Smooth muscle cell (in vitro differentiated cells): ENCODE measurements around the gene DDX42. TPM values are rescaled to one million over a fixed set of nuclear protein-coding genes. Genes with fewer than 3 reads are reported as not detected.

Source experiments
- DNase-seq: peaks from one replicate; lab custom pipeline; 2025; ENCODE audit not compliant: unreplicated experiment; lab: John Stamatoyannopoulos, UW
- H2AFZ ChIP-seq: fragments of 200-600 bp; sonication (generic); 2 replicates; pipeline ENCODE4 v1.6.0; 2016; ENCODE audit warnings: antibody characterized with exemption, low read depth, mild to moderate bottlenecking
- H3F3A ChIP-seq: fragments of 200-600 bp; sonication (generic); 2 replicates; pipeline ENCODE4 v1.6.0; 2017; ENCODE audit warnings: antibody characterized with exemption, low read depth
- H3K27ac ChIP-seq: fragments of 200-600 bp; sonication (generic); 2 replicates; pipeline ENCODE4 v1.5.1; 2016; ENCODE audit warnings: low read depth, mild to moderate bottlenecking
- H3K27me3 ChIP-seq: fragments of 200-600 bp; sonication (generic); 2 replicates; pipeline ENCODE4 v1.6.1; 2016; ENCODE audit warnings: low read depth, mild to moderate bottlenecking
- H3K36me3 ChIP-seq: fragments of 200-600 bp; sonication (generic); 2 replicates; pipeline ENCODE4 v1.5.1; 2016; ENCODE audit warnings: low read depth
- H3K4me1 ChIP-seq: fragments of 200-600 bp; sonication (generic); 2 replicates; pipeline ENCODE4 v1.5.1; 2016; ENCODE audit warnings: low read depth
- H3K4me2 ChIP-seq: fragments of 200-600 bp; sonication (generic); 2 replicates; pipeline ENCODE4 v1.6.0; 2016; ENCODE audit warnings: mild to moderate bottlenecking
- H3K4me3 ChIP-seq: fragments of 200-600 bp; sonication (generic); 2 replicates; pipeline ENCODE4 v1.5.1; 2016; ENCODE audit warnings: mild to moderate bottlenecking
- H3K79me2 ChIP-seq: fragments of 200-600 bp; sonication (generic); 2 replicates; pipeline ENCODE4 v1.6.0; 2016; ENCODE audit warnings: low read depth, mild to moderate bottlenecking
- H3K9ac ChIP-seq: fragments of 200-600 bp; sonication (generic); 2 replicates; pipeline ENCODE4 v1.6.0; 2016; ENCODE audit warnings: low read depth
- H3K9me3 ChIP-seq: fragments of 200-600 bp; sonication (generic); replicated peaks from 2 replicates; pipeline ENCODE4 v1.5.1; 2016; ENCODE audit warnings: low read depth
- H4K20me1 ChIP-seq: fragments of 200-600 bp; sonication (generic); 2 replicates; pipeline ENCODE4 v1.6.0; 2016; ENCODE audit warnings: low read depth
- CTCF ChIP-seq: fragments of 200-600 bp; sonication (generic); IDR thresholded peaks from 2 replicates; pipeline ENCODE4 v1.5.1; 2017; ENCODE audit warnings: borderline replicate concordance, mild to moderate bottlenecking, antibody characterized with exemption; ENCODE audit not compliant: insufficient read depth, poor library complexity, severe bottlenecking
- WGBS: methylation state at CpG from one replicate; pipeline ENCODE4 v1.1.7; 2016; ENCODE audit warnings: low lambda C conversion rate; 5-methylcytosine and 5-hydroxymethylcytosine counted together
- polyA plus RNA-seq: library from polyadenylated mRNA; unstranded; fragments of >200 nt; fragmentation: Nextera tagmentation; extraction: Ambion mirVana; gene quantifications from 2 replicates; pipeline ENCODE4 v1.2.1, GENCODE V29; 2016
- total RNA-seq: library from RNA; depleted of rRNA; stranded (reverse); fragments of >200 nt; gene quantifications from 2 replicates; pipeline ENCODE4 v1.2.3, GENCODE V29; 2014

Gene DDX42
- total and polyA plus RNA-seq, 2 experiments from 2014 or later = 30.1 to 80.5 TPM

- Histone ChIP-seq H3K79me2 (peaks cover 87% of the 10 kb centered on the region), H3K36me3 (no peaks in the 10 kb centered on the region), H4K20me1 (peaks cover 80% of the 10 kb centered on the region), H3K4me1 (peaks cover 9% of the 10 kb centered on the region), H3K27ac (peak overlapping the region; percentile 96), H3K9me3 (no peaks in the 10 kb centered on the region), H3K9ac (peak overlapping the region; percentile 96), H3K4me3 (peak overlapping the region; percentile 85), H3K27me3 (no peaks in the 10 kb centered on the region), H3F3A (no peaks in the 10 kb centered on the region), H3K4me2 (peak overlapping the region; percentile 87), H2AFZ (no peak overlapping the region)
- WGBS = 15% methylated on average over 8 of the region's 8 CpGs
- TF ChIP-seq CTCF = no peak
- DNase-seq = no peak
Measured at GRCh38 chr17:63775420-63775819, 1.4 kb downstream of the DDX42 start.

GRCh38 chr17:63780507-63780906 is 6.5 kb downstream of the DDX42 start:
- Histone ChIP-seq H4K20me1 (peaks cover 100% of the 10 kb centered on the region), H3K27me3 (no peaks in the 10 kb centered on the region), H3K4me2 (no peak overlapping the region), H3K4me3 (no peak overlapping the region), H3K9ac (no peak overlapping the region), H3K27ac (peak overlapping the region; percentile 3), H3K9me3 (no peaks in the 10 kb centered on the region), H2AFZ (no peak overlapping the region), H3K36me3 (no peaks in the 10 kb centered on the region), H3K79me2 (peaks cover 100% of the 10 kb centered on the region), H3K4me1 (peaks cover 7% of the 10 kb centered on the region), H3F3A (no peaks in the 10 kb centered on the region)
- no peak for DNase-seq
- TF ChIP-seq CTCF = no peak
- WGBS = 96% methylated on average over 1 of the region's 1 CpG

- H3K4me3 ChIP-seq = no peak overlapping the region
- peaks cover 2% of the 10 kb centered on the region for H3K4me1 ChIP-seq
Measured at GRCh38 chr17:63780928-63781327, 7.0 kb downstream of the DDX42 start.

More at GRCh38 chr17:63780928-63781327, 7.0 kb downstream of the DDX42 start:
- no peak for TF ChIP-seq CTCF
- Histone ChIP-seq H3F3A (no peaks in the 10 kb centered on the region), H3K79me2 (peaks cover 100% of the 10 kb centered on the region), H3K4me2 (no peak overlapping the region), H3K36me3 (no peaks in the 10 kb centered on the region), H3K9ac (no peak overlapping the region), H3K9me3 (no peaks in the 10 kb centered on the region), H3K27ac (peak overlapping the region; percentile 3), H4K20me1 (peaks cover 100% of the 10 kb centered on the region), H2AFZ (no peak overlapping the region), H3K27me3 (no peaks in the 10 kb centered on the region)
- 96% methylated on average over 4 of the region's 4 CpGs for WGBS
- DNase-seq = no peak
